Bronchial epithelial cell (primary cell): ENCODE measurements around the gene MIA3. TPM values are rescaled to one million over a fixed set of nuclear protein-coding genes. Genes with fewer than 3 reads are reported as not detected.

Source experiments
- DNase-seq: peaks from one replicate; pipeline ENCODE4 v3.0.0-alpha.2; 2010; ENCODE audit warnings: low read depth
- FAIRE-seq: peaks from 2 replicates; lab custom pipeline; 2011; peaks lifted over from hg19 to GRCh38; lab: Jason Lieb, UNC
- H3K27me3 ChIP-seq: 2 replicates; pipeline ENCODE4 v1.5.1; 2011; ENCODE audit warnings: low read length; ENCODE audit not compliant: control insufficient read depth, insufficient read depth
- H3K36me3 ChIP-seq: 2 replicates; pipeline ENCODE4 v1.5.1; 2011; ENCODE audit warnings: low read length; ENCODE audit not compliant: control insufficient read depth, insufficient read depth
- H3K4me3 ChIP-seq: 2 replicates; pipeline ENCODE4 v1.5.1; 2011; ENCODE audit warnings: mild to moderate bottlenecking, low read depth, low read length, control low read depth
- total RNA-seq: library from RNA; depleted of rRNA; stranded (reverse); fragments of >200 nt; gene quantifications from 2 replicates; pipeline ENCODE4 v1.2.1, GENCODE V29; 2014
- TF ChIP-seq, protein P1 (sequence below): IDR thresholded peaks from 2 replicates; pipeline ENCODE4 v1.5.1; 2011; ENCODE audit warnings: mild to moderate bottlenecking, moderate library complexity, low read length, control low read depth, inconsistent platforms; ENCODE audit not compliant: insufficient read depth, severe bottlenecking

MIA3 gene
- total RNA-seq, 1 donor from 2014 or later = 30.3 TPM

DNA sequence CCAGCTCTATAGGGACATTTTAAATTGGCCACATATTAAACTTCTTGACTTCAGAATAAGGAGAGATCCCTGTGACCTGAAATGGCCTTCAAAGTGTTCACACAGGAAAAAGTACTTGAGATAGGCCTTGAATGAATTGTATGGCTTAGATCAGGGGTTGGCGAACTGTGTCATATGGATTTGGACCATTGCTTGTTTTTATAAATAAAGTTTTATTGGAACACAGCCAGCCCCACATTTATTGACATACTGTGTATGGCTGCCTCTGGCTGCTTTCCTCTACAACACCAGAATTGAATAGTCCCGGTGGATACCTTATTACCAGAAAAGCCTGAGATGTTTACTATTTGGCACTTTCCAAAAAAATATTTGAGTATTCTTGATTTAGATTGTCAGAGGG lies 98.5 kb downstream of the MIA3 start:
- DNase-seq (no peak), FAIRE-seq (no peak)
- Histone ChIP-seq H3K36me3 (peaks cover 4% of the 10 kb centered on the region), H3K4me3 (no peak overlapping the region), H3K27me3 (no peaks in the 10 kb centered on the region)
- TF ChIP-seq, protein P1, sequence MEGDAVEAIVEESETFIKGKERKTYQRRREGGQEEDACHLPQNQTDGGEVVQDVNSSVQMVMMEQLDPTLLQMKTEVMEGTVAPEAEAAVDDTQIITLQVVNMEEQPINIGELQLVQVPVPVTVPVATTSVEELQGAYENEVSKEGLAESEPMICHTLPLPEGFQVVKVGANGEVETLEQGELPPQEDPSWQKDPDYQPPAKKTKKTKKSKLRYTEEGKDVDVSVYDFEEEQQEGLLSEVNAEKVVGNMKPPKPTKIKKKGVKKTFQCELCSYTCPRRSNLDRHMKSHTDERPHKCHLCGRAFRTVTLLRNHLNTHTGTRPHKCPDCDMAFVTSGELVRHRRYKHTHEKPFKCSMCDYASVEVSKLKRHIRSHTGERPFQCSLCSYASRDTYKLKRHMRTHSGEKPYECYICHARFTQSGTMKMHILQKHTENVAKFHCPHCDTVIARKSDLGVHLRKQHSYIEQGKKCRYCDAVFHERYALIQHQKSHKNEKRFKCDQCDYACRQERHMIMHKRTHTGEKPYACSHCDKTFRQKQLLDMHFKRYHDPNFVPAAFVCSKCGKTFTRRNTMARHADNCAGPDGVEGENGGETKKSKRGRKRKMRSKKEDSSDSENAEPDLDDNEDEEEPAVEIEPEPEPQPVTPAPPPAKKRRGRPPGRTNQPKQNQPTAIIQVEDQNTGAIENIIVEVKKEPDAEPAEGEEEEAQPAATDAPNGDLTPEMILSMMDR = no peak

Other genes starting within 250 kb of the MIA3 start
- under 0.01 and 0.13 TPM in 2 replicates for gene HHIPL2, start 70.0 kb upstream of the MIA3 start, total RNA-seq
- gene TAF1A, start 28.2 kb upstream of the MIA3 start, total RNA-seq = 11.6 and 14.5 TPM in 2 replicates
- gene AIDA, start 94.4 kb downstream of the MIA3 start, total RNA-seq = 25.0 and 31.2 TPM in 2 replicates
- gene BROX, start 94.5 kb downstream of the MIA3 start, total RNA-seq = 43.2 and 49.5 TPM in 2 replicates
- gene FAM177B, start 119.1 kb downstream of the MIA3 start, total RNA-seq = 0.38 TPM in 1 of 2 replicates, not detected in the other
- gene DISP1, start 196.9 kb downstream of the MIA3 start, total RNA-seq = 0.53 and 0.90 TPM in 2 replicates